Activated CD4-positive, alpha-beta T cell treated with anti-CD3 and anti-CD28 coated beads, Interleukin-2, amount 10 ng/mL, durations not matched to agents 7 days and 5 days (primary cell): Measurements from ENCODE around the gene MRPL48. TPM values are rescaled to one million over a fixed set of nuclear protein-coding genes. Genes with fewer than 3 reads are reported as not detected.
"Not testable (repeated sequence)": the region's sequence is repeated elsewhere in the genome, so short reads cannot be mapped to it uniquely, and the experiment has no call there.

ENCODE experiments used
- CTCF ChIA-PET: fragments of 350-600 bp; sonication (Branson Sonifier 250); formaldehyde crosslinking; loops from one replicate; lab custom pipeline; 2021; ENCODE audit warnings: antibody characterized with exemption; lab: Charles Lee
- POLR2A ChIA-PET: fragments of 350-600 bp; sonication (Branson Sonifier 250); formaldehyde crosslinking; loops from one replicate; lab custom pipeline; 2021; ENCODE audit warnings: antibody characterized with exemption; lab: Charles Lee
- DNase-seq: peaks from one replicate; pipeline ENCODE4 v3.0.0-alpha.2; 2020
- H3K27ac Mint-ChIP-seq: one replicate; pipeline ENCODE4 v1.8.0; 2021; ENCODE audit warnings: mild to moderate bottlenecking, moderate library complexity, mixed read lengths
- H3K27me3 Mint-ChIP-seq: one replicate; pipeline ENCODE4 v1.8.0; 2021; ENCODE audit warnings: mixed read lengths
- H3K36me3 Mint-ChIP-seq: one replicate; pipeline ENCODE4 v1.8.0; 2021; ENCODE audit warnings: low read depth, mixed read lengths
- H3K4me1 Mint-ChIP-seq: one replicate; pipeline ENCODE4 v1.8.0; 2021; ENCODE audit warnings: mixed read lengths
- H3K4me3 Mint-ChIP-seq: one replicate; pipeline ENCODE4 v1.8.0; 2021; ENCODE audit warnings: mild to moderate bottlenecking, moderate library complexity, mixed read lengths
- H3K9me3 Mint-ChIP-seq: one replicate; pipeline ENCODE4 v1.8.0; 2021; ENCODE audit warnings: mixed read lengths
- total RNA-seq, 2 experiments: library from RNA; stranded (reverse); gene quantifications; one replicate each; pipeline ENCODE4 v1.2.3, GENCODE V29; 2021

MRPL48 gene
- total RNA-seq, 2 experiments from 2014 or later: 50.5 to 50.9 TPM

GRCh38 chr11:73862986-73863385 lies 75.3 kb downstream of the MRPL48 start:
- no peaks in the 10 kb centered on the region for H3K4me1 Mint-ChIP-seq
- H3K36me3 Mint-ChIP-seq: peaks cover 24% of the 10 kb centered on the region
- H3K9me3 Mint-ChIP-seq: no peaks in the 10 kb centered on the region
- no peak for DNase-seq
- H3K27ac Mint-ChIP-seq: no peak overlapping the region
- H3K4me3 Mint-ChIP-seq: no peak overlapping the region
- ChIA-PET POLR2A (no interaction called here), CTCF (no interaction called here)
- no peaks in the 10 kb centered on the region for H3K27me3 Mint-ChIP-seq

GRCh38 chr11:73866095-73866579 lies 78.5 kb downstream of the MRPL48 start:
- no peaks in the 10 kb centered on the region for H3K4me1 Mint-ChIP-seq

GRCh38 chr11:73866586-73866996 lies 78.9 kb downstream of the MRPL48 start:
- Mint-ChIP-seq H3K9me3 (no peaks in the 10 kb centered on the region), H3K36me3 (peaks cover 24% of the 10 kb centered on the region), H3K4me1 (no peaks in the 10 kb centered on the region), H3K27ac (no peak overlapping the region), H3K27me3 (no peaks in the 10 kb centered on the region), H3K4me3 (no peak overlapping the region)
- ChIA-PET POLR2A (interaction anchor here (0.6 kb wide), 1 partner anchor 59 kb away, joined by 3 read pairs; no protein-coding TSS in a partner anchor), CTCF (interaction anchor here (1.2 kb wide), 1 partner anchor 13 kb away, joined by 4 read pairs; no protein-coding TSS in a partner anchor)
- DNase-seq: no peak

More at GRCh38 chr11:73866095-73866579, 78.5 kb downstream of the MRPL48 start:
- H3K27me3 Mint-ChIP-seq: no peaks in the 10 kb centered on the region
- peaks cover 23% of the 10 kb centered on the region for H3K36me3 Mint-ChIP-seq
- ChIA-PET POLR2A (interaction anchor here (0.6 kb wide), 1 partner anchor 59 kb away, joined by 3 read pairs; no protein-coding TSS in a partner anchor), CTCF (interaction anchor here (0.7 to 1.2 kb wide), 2 partner anchors 13 to 45 kb away, joined by 4 to 5 read pairs; no protein-coding TSS in a partner anchor)
- no peak overlapping the region for H3K4me3 Mint-ChIP-seq
- no peaks in the 10 kb centered on the region for H3K9me3 Mint-ChIP-seq
- no peak for DNase-seq
- no peak overlapping the region for H3K27ac Mint-ChIP-seq

GRCh38 chr11:73869332-73869949 lies 81.8 kb downstream of the MRPL48 start:
- ChIA-PET POLR2A (no interaction called here), CTCF (interaction anchor here (2.1 kb wide), 1 partner anchor 15 kb away, joined by 8 read pairs; no protein-coding TSS in a partner anchor)
- Mint-ChIP-seq H3K27ac (no peak overlapping the region), H3K4me3 (no peak overlapping the region), H3K4me1 (peaks cover under 1% of the 10 kb centered on the region), H3K36me3 (peaks cover 38% of the 10 kb centered on the region), H3K9me3 (no peaks in the 10 kb centered on the region), H3K27me3 (no peaks in the 10 kb centered on the region)
- no peak for DNase-seq

GRCh38 chr11:73870261-73870660 lies 82.6 kb downstream of the MRPL48 start:
- H3K36me3 Mint-ChIP-seq: peaks cover 44% of the 10 kb centered on the region

GRCh38 chr11:73872749-73873357 lies 85.2 kb downstream of the MRPL48 start:
- ChIA-PET POLR2A (interaction anchor here (0.6 kb wide), 1 partner anchor 877 kb away, joined by 3 read pairs; no protein-coding TSS in a partner anchor), CTCF (interaction anchor here (0.5 to 0.6 kb wide), 2 partner anchors 9 to 1783 kb away, joined by 3 read pairs; no protein-coding TSS in a partner anchor)
- Mint-ChIP-seq H3K4me1 (peaks cover 22% of the 10 kb centered on the region), H3K9me3 (no peaks in the 10 kb centered on the region), H3K36me3 (peaks cover 42% of the 10 kb centered on the region), H3K27ac (no peak overlapping the region), H3K4me3 (no peak overlapping the region), H3K27me3 (no peaks in the 10 kb centered on the region)
- no peak for DNase-seq

More at GRCh38 chr11:73870261-73870660, 82.6 kb downstream of the MRPL48 start:
- no peak for DNase-seq
- Mint-ChIP-seq H3K27ac (no peak overlapping the region), H3K4me1 (peaks cover 9% of the 10 kb centered on the region), H3K27me3 (no peaks in the 10 kb centered on the region), H3K9me3 (no peaks in the 10 kb centered on the region), H3K4me3 (no peak overlapping the region)
- ChIA-PET CTCF (interaction anchor here (0.6 to 2.1 kb wide), 2 partner anchors 16 to 124 kb away, joined by 5 to 8 read pairs; no protein-coding TSS in a partner anchor), POLR2A (no interaction called here)

- no peak for DNase-seq
- H3K27ac Mint-ChIP-seq: peak overlapping the region; percentile 96
- ChIA-PET POLR2A (no interaction called here), CTCF (no interaction called here)
- peaks cover 36% of the 10 kb centered on the region for H3K36me3 Mint-ChIP-seq
- H3K27me3 Mint-ChIP-seq: no peaks in the 10 kb centered on the region
- no peaks in the 10 kb centered on the region for H3K9me3 Mint-ChIP-seq
- peak overlapping the region; percentile 94 for H3K4me3 Mint-ChIP-seq
- peaks cover 27% of the 10 kb centered on the region for H3K4me1 Mint-ChIP-seq
Observed at GRCh38 chr11:73875380-73875779, 87.7 kb downstream of the MRPL48 start.

GRCh38 chr11:73875840-73876239 lies 88.2 kb downstream of the MRPL48 start:
- no peak for DNase-seq
- Mint-ChIP-seq H3K4me3 (peak overlapping the region; percentile 94), H3K9me3 (no peaks in the 10 kb centered on the region), H3K4me1 (peaks cover 27% of the 10 kb centered on the region), H3K27ac (peak overlapping the region; percentile 96), H3K27me3 (no peaks in the 10 kb centered on the region), H3K36me3 (peaks cover 35% of the 10 kb centered on the region)
- ChIA-PET CTCF (no interaction called here), POLR2A (no interaction called here)

- peaks cover 32% of the 10 kb centered on the region for H3K36me3 Mint-ChIP-seq
- H3K9me3 Mint-ChIP-seq: no peaks in the 10 kb centered on the region
- CTCF ChIA-PET: no interaction called here
- POLR2A ChIA-PET: no interaction called here
- peak within 1 kb of the TSS; percentile 96 for H3K27ac Mint-ChIP-seq
- no peaks in the 10 kb centered on the region for H3K27me3 Mint-ChIP-seq
- peak; percentile 97 for DNase-seq
- H3K4me1 Mint-ChIP-seq: peaks cover 27% of the 10 kb centered on the region
- H3K4me3 Mint-ChIP-seq: peak within 1 kb of the TSS; percentile 94
Observed at GRCh38 chr11:73876424-73877310, 89.0 kb downstream of the MRPL48 start, which contains the start of the genes COA4 and PAAF1. Gene COA4 (minus strand): TSS chr11:73876846. CDS start chr11:73873378, 3,468 bp downstream. Gene PAAF1 (plus strand): TSS chr11:73876999. CDS start chr11:73877022, 23 bp downstream.

- Mint-ChIP-seq H3K27me3 (no peaks in the 10 kb centered on the region), H3K27ac (no peak overlapping the region), H3K4me3 (no peak overlapping the region), H3K9me3 (no peaks in the 10 kb centered on the region), H3K4me1 (peaks cover 28% of the 10 kb centered on the region), H3K36me3 (peaks cover 18% of the 10 kb centered on the region)
- ChIA-PET CTCF (interaction anchor here (1.3 kb wide), 1 partner anchor 12 kb away, joined by 5 read pairs; no protein-coding TSS in a partner anchor), POLR2A (no interaction called here)
- DNase-seq: no peak
Observed at GRCh38 chr11:73878771-73879170, 91.1 kb downstream of the MRPL48 start.

- CTCF ChIA-PET, H3K27me3 Mint-ChIP-seq, H3K36me3 Mint-ChIP-seq, H3K27ac Mint-ChIP-seq, POLR2A ChIA-PET, DNase-seq, H3K4me3 Mint-ChIP-seq, H3K9me3 Mint-ChIP-seq: not testable (repeated sequence)
- H3K4me1 Mint-ChIP-seq: peaks cover 18% of the 10 kb centered on the region
Observed at GRCh38 chr11:73880449-73880848, 92.8 kb downstream of the MRPL48 start.

- Mint-ChIP-seq H3K36me3 (peaks cover 11% of the 10 kb centered on the region), H3K4me1 (peaks cover 2% of the 10 kb centered on the region), H3K27ac (no peak overlapping the region), H3K9me3 (no peaks in the 10 kb centered on the region), H3K27me3 (no peaks in the 10 kb centered on the region), H3K4me3 (no peak overlapping the region)
- ChIA-PET CTCF (no interaction called here), POLR2A (no interaction called here)
- no peak for DNase-seq
Observed at GRCh38 chr11:73883856-73884255, 96.2 kb downstream of the MRPL48 start.
